ENCODE measurements around the gene PRKN.
A peak's percentile ranks its signal among the peaks of the same experiment; 100 is the strongest.

The PRKN gene

DNA sequence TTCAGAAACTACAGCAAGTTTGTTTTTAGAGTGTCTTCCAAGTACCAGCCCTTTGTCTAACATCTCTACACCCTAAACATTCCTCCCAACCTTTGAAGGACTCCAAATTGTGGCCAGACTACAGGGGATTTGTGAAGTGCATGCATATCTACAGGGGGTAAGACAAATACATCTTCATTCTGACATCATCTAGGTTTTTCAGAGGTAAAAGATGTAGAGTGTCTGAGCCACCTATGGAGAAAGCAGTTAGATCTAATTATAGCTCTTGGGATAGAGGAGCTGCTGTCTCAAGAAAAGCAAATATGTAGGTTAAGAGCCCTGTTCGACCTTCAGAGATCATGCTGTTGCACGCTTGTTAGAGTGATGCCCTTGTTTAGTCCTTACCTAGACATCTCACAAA is 836.0 kb downstream of the PRKN start (continued):
- TF ChIP-seq INSM2 (tag by site-specific recombination; IDR thresholded peaks at IDR 0.05) (no peak), ZNF776 (tag by site-specific recombination; IDR thresholded peaks at IDR 0.05; ENCODE audit: borderline replicate concordance) (no peak), SP7 (tag by site-specific recombination; IDR thresholded peaks at IDR 0.05) (peak; percentile 94), ZNF433 (tag by site-specific recombination; IDR thresholded peaks at IDR 0.05; ENCODE audit: low read depth) (no peak), OSR2 (tag by site-specific recombination; IDR thresholded peaks at IDR 0.05) (0 out of 2 replicates have a peak, but pooled peaks have one; percentile 39), ZNF629 (tag by site-specific recombination; IDR thresholded peaks at IDR 0.05) (peak; percentile 40)

GRCh38 chr6:161890832-161891297 is 836.7 kb downstream of the PRKN start:
- Histone ChIP-seq H3K4me3 (ENCODE audit: low read depth, low read length) (no peak overlapping the region), H3K36me3 (ENCODE audit: control insufficient read depth in 2 of 2, insufficient read depth in 1 of 2, low read length in 2 of 2) (no peaks in the 10 kb centered on the region), H3K9me3 (ENCODE audit: control insufficient read depth, insufficient read depth, low read depth, low read length) (no peaks in the 10 kb centered on the region), H3K27ac (ENCODE audit: extremely low read depth, low read depth, low read length) (peak overlapping the region; percentile 20), H3K4me1 (ENCODE audit: control insufficient read depth, insufficient read depth, low read length) (peaks cover 9% of the 10 kb centered on the region)
- ChIA-PET POLR2A (no interaction called here), CTCF (no interaction called here)
- no peak for TF ChIP-seq ZFP69B (tag by site-specific recombination; IDR thresholded peaks at IDR 0.05)
- TF ChIP-seq, protein P1, sequence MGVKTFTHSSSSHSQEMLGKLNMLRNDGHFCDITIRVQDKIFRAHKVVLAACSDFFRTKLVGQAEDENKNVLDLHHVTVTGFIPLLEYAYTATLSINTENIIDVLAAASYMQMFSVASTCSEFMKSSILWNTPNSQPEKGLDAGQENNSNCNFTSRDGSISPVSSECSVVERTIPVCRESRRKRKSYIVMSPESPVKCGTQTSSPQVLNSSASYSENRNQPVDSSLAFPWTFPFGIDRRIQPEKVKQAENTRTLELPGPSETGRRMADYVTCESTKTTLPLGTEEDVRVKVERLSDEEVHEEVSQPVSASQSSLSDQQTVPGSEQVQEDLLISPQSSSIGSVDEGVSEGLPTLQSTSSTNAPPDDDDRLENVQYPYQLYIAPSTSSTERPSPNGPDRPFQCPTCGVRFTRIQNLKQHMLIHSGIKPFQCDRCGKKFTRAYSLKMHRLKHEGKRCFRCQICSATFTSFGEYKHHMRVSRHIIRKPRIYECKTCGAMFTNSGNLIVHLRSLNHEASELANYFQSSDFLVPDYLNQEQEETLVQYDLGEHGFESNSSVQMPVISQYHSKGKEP (tag by site-specific recombination; IDR thresholded peaks at IDR 0.05), result no peak
- TF ChIP-seq ZNF626 (tag by site-specific recombination; IDR thresholded peaks at IDR 0.05), result no peak
- TF ChIP-seq ZNF223 (tag by site-specific recombination; IDR thresholded peaks at IDR 0.05), result no peak
- no peak; the same call in 1 of the 2 replicates for TF ChIP-seq ZBTB8A (tag by site-specific recombination; IDR thresholded peaks at IDR 0.05)
- TF ChIP-seq ZNF76 (tag by site-specific recombination; IDR thresholded peaks at IDR 0.05; ENCODE audit: borderline replicate concordance, low read depth), result no peak
- TF ChIP-seq ZNF692 (tag by site-specific recombination; IDR thresholded peaks at IDR 0.05), result no peak
- TF ChIP-seq ZBTB26 (tag by site-specific recombination; optimal IDR thresholded peaks at IDR 0.05), result no peak
- TF ChIP-seq ZNF837 (tag by site-specific recombination; IDR thresholded peaks at IDR 0.05), result no peak
- TF ChIP-seq ZNF350 (tag by site-specific recombination; IDR thresholded peaks at IDR 0.05), result no peak
- TF ChIP-seq ZFP3 (tag by site-specific recombination; IDR thresholded peaks at IDR 0.05; ENCODE audit: low read depth), result no peak
- TF ChIP-seq, protein P2, sequence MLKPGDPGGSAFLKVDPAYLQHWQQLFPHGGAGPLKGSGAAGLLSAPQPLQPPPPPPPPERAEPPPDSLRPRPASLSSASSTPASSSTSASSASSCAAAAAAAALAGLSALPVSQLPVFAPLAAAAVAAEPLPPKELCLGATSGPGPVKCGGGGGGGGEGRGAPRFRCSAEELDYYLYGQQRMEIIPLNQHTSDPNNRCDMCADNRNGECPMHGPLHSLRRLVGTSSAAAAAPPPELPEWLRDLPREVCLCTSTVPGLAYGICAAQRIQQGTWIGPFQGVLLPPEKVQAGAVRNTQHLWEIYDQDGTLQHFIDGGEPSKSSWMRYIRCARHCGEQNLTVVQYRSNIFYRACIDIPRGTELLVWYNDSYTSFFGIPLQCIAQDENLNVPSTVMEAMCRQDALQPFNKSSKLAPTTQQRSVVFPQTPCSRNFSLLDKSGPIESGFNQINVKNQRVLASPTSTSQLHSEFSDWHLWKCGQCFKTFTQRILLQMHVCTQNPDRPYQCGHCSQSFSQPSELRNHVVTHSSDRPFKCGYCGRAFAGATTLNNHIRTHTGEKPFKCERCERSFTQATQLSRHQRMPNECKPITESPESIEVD (tag by site-specific recombination; IDR thresholded peaks at IDR 0.05), result peak; percentile 15; the same call in 1 of the 2 replicates
- no peak for TF ChIP-seq ZNF544 (tag by site-specific recombination; IDR thresholded peaks at IDR 0.05)
- TF ChIP-seq, protein P3, sequence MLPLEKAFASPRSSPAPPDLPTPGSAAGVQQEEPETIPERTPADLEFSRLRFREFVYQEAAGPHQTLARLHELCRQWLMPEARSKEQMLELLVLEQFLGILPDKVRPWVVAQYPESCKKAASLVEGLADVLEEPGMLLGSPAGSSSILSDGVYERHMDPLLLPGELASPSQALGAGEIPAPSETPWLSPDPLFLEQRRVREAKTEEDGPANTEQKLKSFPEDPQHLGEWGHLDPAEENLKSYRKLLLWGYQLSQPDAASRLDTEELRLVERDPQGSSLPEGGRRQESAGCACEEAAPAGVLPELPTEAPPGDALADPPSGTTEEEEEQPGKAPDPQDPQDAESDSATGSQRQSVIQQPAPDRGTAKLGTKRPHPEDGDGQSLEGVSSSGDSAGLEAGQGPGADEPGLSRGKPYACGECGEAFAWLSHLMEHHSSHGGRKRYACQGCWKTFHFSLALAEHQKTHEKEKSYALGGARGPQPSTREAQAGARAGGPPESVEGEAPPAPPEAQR (tag by site-specific recombination; IDR thresholded peaks at IDR 0.05), result no peak
- no peak for TF ChIP-seq KLF8 (tag by site-specific recombination; IDR thresholded peaks at IDR 0.05)
- TF ChIP-seq ZNF561 (tag by site-specific recombination; IDR thresholded peaks at IDR 0.05; ENCODE audit: borderline replicate concordance), result peak; percentile 24; the same call in 1 of the 2 replicates
- no peak for TF ChIP-seq TCF7L2 (IDR thresholded peaks at IDR 0.05; ENCODE audit: borderline replicate concordance, low read depth, low read length)
